ENCODE measurements around the gene SPATA17.
"Not testable (repeated sequence)": the region's sequence is repeated elsewhere in the genome, so short reads cannot be mapped to it uniquely, and the experiment has no call there.

The SPATA17 gene

DNA sequence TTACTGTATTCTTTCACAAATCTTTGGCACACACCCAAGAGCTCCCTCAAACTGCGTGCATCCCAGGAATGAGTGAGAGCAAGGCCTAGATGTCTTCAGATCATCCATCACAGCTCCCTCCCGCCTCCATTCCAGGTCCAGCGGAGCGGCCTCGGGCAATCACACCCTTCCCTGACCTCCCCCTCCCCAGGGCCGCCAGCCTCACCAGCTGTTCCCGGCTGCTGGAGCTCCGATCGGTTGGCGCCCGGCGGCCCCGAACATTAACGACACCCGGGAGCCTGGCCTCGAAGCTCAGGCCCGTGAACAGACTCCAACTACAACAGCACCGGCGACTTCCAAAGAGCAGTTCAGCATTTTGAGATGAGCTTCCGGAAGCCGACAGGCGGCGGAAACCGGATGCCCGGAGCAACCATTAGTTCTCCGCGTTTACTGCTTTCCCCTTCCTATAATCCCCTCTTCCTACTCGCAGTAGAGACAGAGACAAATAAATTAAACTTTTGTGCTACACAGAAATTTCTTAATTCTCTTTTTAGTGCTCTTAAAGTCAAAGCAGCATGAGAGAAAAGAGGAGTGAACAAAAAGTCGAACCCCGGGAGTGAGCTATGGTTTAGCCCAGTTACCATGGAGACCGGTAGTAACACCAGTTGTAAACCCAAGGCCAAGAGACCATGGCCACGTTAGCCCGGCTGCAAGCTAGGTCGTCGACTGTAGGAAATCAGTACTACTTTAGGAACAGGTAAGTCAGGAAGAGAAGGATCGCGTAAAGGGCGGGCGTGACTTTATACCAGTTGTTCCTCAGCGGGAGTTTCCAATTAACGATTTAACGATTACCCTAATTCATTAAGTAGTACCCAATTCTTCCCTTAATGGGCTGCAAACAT, at the start of gene SPATA17, which contains the start of gene GPATCH2:
Gene SPATA17 (plus strand): TSS at position 634 of the 881 bp plus-strand sequence. CDS start 35 bp downstream, at position 669.
Gene GPATCH2 (minus strand): TSS at position 380 of the 881 bp plus-strand sequence. CDS start 119 bp downstream, at position 261.
- peak; percentile 94 for DNase-seq

- DNase-seq: not testable (repeated sequence)
These were observed 46.8 kb upstream of the SPATA17 start for GRCh38 chr1:217584286-217584811.

DNA sequence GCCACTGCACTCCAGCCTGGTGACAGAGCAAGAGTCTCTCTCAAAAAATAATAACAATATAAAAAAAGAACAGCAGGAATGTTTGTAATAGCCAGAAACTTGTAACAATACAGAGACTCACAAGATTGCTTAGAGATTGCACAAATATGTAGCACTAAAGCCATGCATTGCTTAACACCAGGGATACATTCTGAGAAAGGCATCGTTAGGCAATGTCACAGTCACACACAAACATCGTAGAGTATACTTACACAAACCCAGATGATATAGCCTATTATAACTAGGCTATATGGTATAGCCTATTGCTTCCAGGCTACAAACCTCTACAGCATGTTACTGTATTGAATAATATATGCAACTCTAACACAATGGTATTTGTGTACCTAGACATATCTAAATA, 45.6 kb upstream of the SPATA17 start:
- DNase-seq: no peak

GRCh38 chr1:217586586-217586985, 44.6 kb upstream of the SPATA17 start:
- no peak for DNase-seq

GRCh38 chr1:217590598-217590997, 40.5 kb upstream of the SPATA17 start:
- DNase-seq: no peak

DNA sequence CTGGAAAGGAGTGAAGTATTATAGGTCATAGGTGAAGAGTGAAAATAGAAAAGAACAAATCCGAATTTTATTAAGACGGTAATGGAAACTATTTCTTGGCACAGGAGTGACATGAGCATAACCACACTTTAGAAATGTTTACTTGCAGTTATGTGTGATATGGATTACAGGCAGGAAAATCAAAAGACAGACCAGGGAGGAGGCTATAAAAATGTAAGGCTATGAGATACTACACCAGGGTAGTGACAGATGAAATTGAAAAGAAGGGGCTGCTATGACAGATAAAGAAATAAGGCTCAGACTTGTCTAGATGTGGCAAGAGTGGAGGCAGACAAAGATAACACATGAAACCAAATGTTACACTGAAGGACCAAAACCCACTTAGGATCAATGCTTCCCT, 32.0 kb upstream of the SPATA17 start:
- no peak for DNase-seq

- no peak for DNase-seq
These were observed 28.8 kb upstream of the SPATA17 start for GRCh38 chr1:217602380-217602779.

DNA sequence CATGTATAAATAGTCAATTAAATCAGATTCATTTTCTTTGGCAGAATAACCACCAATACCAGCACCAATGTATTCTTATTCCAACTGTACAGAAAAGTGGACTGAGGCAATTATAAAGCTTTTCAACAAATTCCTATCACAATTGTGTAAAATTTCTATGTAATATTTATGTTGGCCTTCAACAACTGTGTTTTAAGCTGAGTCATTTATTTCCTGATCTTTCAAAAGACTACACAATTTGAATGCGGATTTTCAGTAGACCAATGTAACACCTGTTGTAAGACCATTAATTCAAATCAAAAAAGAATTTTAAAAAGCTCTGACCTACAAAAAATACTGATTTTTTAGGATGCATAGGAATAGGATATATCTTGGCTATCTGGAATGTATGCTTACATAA, 25.8 kb upstream of the SPATA17 start:
- DNase-seq: no peak

DNA sequence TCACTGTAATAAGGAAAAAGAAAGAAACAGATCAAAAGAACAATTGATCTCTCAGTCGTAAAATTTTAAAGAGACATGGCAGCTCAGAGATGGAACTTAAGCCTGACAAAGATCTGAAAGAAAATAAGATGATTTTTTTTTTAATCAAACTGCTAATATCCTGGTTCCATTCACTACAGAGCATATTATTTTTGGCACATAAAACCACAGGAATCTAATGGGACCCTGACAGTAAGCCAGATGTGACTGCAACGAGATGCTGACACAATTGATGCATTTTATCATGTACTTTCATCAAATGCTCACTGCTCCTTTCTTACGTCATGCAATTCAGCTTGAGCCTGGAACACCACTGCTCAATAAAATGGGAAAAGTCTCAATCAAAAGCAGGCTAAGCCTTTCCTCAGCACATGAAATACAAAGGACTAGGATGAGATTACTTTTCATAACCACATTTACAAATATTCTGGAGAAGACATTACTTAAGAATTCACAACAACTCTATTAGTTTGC, 16.9 kb upstream of the SPATA17 start:
- DNase-seq: no peak

DNA sequence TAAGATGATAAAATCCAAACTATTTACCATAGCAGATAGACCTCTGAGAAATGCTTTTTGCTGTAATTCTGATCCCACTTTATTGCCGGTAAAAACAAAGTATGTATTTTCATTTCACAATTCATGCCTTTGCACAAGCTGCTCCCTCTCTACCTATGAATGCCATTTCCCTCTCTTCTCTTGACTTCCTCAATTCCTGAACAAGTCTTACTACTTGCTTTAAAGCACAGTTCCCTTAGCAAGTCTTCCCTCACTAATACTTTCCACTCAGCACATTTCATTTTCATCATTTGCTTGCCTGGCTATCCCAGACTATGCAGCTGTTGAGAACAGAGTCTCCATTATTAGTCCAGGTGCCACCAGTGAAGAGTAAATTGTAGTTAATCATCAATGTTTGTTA, 14.0 kb upstream of the SPATA17 start:
- no peak for DNase-seq

DNA sequence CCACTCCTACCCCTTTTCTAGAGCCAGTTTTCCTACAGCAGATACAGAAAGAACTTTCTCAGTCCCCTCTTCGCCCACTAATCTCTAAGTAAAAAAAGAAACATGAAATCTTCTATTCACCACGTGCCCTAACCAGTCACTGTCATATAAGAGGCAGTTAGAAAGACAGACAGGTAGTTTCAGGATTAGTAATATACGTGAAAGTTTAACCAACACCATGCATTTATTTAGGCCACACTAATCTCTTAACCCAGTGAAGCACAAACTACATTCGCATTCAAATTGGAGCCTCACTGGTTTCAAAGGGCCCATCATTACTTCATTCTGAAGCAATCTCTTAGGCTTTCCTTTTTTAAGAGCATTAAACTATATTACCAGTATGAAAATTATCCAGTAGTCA, 10.3 kb upstream of the SPATA17 start:
- no peak for DNase-seq

DNA sequence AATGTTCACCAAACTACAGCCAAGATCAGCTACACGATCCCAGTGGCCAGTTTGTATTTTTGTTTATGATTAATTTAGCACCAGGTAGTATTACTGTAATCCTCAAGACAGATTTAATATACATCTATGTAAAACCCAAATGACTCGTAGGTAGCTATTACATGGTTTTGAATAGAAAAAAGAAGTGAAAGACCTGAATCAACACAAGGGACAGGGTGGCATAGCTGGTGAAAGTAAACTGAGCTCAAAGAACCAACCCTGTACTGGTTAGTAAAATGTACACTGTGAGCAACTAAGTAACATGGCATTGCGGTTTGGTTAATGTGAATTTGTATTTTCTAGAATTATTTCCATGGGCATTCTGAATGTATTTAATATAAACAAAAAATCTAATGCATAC, 9.1 kb upstream of the SPATA17 start:
- no peak for DNase-seq

DNA sequence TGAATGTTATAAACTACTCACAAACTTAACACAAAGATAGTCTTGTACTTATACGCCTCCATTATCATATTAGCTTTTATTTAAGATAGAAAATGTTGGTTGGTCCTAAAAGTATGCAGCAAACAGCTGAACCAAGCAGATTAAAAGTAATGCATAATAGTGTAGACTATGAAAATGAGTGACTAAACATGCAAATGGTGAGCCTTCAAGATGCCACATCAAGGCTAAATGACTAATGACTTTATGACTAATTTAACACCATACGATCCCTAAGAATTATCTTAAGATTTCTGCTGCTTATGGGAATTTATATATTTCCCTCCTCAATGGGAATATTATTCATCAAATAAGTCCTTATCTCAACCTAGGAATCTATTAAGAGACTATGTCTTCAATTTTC, 4.8 kb upstream of the SPATA17 start:
- DNase-seq: no peak

DNA sequence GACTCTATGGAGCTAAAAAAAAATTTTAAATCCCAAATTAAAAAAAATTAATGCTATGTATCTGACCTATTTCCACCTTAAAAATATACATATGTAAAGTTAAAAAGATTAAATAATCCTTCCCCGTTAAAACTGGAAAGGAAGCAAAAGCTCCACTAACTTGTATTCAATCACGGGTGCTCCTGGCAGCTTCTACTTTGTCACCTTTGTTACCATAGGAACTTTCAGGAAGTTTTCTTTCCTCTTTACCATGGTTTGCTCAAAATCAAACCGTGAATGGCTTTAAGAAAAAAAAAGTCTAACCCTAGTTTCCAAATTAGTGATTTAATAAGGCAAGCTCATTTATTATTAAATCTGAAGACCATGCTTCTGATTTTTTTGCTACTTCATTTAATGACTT, 3.7 kb upstream of the SPATA17 start:
- no peak for DNase-seq

DNA sequence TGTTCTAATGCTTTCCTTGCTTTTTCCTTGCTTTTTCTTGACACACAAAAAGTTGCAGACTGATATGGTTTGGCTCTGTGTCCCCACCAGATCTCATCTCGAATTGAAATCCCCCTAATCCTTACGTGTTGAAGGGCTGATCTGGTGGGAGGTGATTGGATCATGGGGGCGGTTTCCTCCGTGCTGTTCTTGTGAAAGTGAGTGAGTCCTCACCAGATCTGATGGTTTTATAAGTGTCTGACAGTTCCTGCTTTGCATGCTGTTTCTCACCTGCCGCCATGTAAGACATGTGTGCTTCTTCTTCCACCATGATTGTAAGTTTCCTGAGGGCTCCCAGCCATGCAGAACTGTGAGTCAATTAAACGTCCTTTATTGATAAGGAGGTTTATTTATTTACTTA, 11.3 kb downstream of the SPATA17 start:
- no peak for DNase-seq

- DNase-seq: no peak
These were observed 16.6 kb downstream of the SPATA17 start for GRCh38 chr1:217647791-217648190.

- no peak for DNase-seq
These were observed 19.5 kb downstream of the SPATA17 start for GRCh38 chr1:217650674-217651073.

GRCh38 chr1:217660353-217661062, 29.4 kb downstream of the SPATA17 start:
- no peak for DNase-seq

DNA sequence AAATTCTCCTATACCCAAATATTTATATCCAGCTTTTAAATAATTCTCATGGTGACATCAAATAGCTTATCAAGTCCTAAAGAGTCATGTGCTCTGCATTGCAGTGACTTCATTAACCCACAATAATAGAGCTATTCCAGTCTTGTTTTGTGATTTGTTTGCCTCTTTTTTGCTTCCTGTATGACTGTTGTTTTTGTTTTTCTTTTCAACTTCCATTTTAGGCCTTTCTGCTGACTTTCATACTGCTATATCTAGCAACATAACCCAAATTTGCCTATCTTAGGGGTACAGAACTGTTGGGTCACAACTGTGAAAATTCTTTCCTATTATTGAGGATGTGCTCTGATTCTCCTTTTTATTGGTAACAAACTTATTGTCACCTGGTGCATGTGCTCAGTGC, 30.3 kb downstream of the SPATA17 start:
- no peak for DNase-seq

- no peak for DNase-seq
These were observed 37.3 kb downstream of the SPATA17 start for GRCh38 chr1:217668351-217668940.

- no peak for DNase-seq
These were observed 42.2 kb downstream of the SPATA17 start for GRCh38 chr1:217673387-217673786.

GRCh38 chr1:217674028-217674729, 43.0 kb downstream of the SPATA17 start:
- DNase-seq: no peak

DNA sequence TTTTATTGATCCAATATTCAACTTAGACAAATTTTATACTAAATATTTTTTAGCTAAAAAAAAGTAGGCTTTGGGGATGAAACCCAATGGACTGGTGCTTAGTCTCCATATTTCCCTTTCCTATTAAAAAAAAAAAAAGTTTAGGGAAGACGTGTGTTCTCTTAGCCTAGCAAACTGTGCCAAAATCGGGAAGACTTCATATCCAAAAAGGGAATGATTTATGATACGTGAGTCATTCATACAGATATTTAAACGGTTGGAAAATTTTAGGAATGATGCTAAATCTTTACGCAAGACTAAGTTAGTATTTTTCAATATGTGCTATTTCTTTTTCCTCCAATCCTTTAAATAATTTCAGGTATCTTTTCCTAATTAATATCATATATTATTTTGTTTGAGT, 50.7 kb downstream of the SPATA17 start:
- no peak for DNase-seq

All from NCI-H774 (cell line).